ENCODE data around the gene PARD3B.

DNA sequence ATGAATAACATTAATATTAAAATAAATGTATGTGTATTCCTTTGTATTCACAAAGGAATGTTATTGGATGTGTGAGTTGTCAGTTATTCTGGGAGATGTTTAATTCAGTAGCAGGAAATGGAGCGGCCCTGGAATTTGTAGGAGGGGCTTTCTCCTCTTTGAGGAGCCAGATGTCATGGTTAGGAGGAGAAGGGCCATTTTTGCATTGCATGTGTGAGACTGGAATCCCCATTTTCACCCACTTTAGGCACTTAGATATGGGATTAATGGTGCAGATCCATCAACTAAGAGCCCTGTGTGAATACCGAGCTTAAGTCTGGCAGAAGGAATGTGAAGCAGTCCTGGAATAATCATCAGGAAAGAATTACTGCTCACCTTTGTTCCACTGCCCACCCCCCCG, 439.2 kb downstream of the PARD3B start:
- TF ChIP-seq, protein P1, sequence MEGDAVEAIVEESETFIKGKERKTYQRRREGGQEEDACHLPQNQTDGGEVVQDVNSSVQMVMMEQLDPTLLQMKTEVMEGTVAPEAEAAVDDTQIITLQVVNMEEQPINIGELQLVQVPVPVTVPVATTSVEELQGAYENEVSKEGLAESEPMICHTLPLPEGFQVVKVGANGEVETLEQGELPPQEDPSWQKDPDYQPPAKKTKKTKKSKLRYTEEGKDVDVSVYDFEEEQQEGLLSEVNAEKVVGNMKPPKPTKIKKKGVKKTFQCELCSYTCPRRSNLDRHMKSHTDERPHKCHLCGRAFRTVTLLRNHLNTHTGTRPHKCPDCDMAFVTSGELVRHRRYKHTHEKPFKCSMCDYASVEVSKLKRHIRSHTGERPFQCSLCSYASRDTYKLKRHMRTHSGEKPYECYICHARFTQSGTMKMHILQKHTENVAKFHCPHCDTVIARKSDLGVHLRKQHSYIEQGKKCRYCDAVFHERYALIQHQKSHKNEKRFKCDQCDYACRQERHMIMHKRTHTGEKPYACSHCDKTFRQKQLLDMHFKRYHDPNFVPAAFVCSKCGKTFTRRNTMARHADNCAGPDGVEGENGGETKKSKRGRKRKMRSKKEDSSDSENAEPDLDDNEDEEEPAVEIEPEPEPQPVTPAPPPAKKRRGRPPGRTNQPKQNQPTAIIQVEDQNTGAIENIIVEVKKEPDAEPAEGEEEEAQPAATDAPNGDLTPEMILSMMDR (IDR thresholded peaks at IDR 0.05; ENCODE audit: low read depth, low read length) = no peak
- no peak for TF ChIP-seq POLR2A (IDR thresholded peaks at IDR 0.05; ENCODE audit: extremely low read depth, insufficient read length)
- TF ChIP-seq, protein P2, sequence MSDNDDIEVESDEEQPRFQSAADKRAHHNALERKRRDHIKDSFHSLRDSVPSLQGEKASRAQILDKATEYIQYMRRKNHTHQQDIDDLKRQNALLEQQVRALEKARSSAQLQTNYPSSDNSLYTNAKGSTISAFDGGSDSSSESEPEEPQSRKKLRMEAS (IDR thresholded peaks at IDR 0.05; ENCODE audit: low read depth, low read length) = no peak
- no peak for TF ChIP-seq MYC (IDR thresholded peaks at IDR 0.05; ENCODE audit: low read depth, low read length)
